Measurements from ENCODE around the gene ZNF485.
"Not testable (repeated sequence)": the region's sequence is repeated elsewhere in the genome, so short reads cannot be mapped to it uniquely, and the experiment has no call there.

DNA sequence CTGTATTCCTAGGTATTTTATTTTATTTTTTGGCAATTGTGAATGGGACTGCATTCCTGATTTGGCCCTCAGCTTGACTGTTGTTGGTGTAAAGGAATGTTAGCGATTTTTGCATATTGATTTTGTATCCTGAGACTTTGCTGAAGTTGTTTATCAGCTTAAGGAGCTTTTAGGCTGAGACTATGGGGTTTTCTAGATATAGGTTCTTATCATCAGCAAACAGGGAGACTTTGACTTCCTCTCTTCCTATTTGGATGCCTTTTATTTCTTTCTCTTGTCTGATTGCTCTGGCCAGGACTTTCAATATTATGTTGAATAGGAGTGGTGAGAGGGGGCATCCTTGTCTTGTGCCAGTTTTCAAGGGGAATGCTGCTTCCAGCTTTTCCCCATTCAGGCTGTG, 29.6 kb downstream of the ZNF485 start:
- TF ChIP-seq MAZ (IDR thresholded peaks at IDR 0.05; ENCODE audit: borderline replicate concordance, low read depth, low read length); SMC3 (IDR thresholded peaks at IDR 0.05); POLR2A (IDR thresholded peaks at IDR 0.05; ENCODE audit: low read length); JUNB (IDR thresholded peaks at IDR 0.05); HOXA7 (CRISPR knock-in tag; IDR thresholded peaks at IDR 0.05); RFX5 (IDR thresholded peaks at IDR 0.05); NR3C1 (IDR thresholded peaks at IDR 0.05); RAD21 (conservative IDR thresholded peaks at IDR 0.05 in 1 of 2, IDR thresholded peaks at IDR 0.05 in 1 of 2); KDM1A (IDR thresholded peaks at IDR 0.05; ENCODE audit: low read depth); ESRRA (IDR thresholded peaks at IDR 0.05; ENCODE audit: borderline replicate concordance, low read length): not testable (repeated sequence)
- TF ChIP-seq, protein P1, sequence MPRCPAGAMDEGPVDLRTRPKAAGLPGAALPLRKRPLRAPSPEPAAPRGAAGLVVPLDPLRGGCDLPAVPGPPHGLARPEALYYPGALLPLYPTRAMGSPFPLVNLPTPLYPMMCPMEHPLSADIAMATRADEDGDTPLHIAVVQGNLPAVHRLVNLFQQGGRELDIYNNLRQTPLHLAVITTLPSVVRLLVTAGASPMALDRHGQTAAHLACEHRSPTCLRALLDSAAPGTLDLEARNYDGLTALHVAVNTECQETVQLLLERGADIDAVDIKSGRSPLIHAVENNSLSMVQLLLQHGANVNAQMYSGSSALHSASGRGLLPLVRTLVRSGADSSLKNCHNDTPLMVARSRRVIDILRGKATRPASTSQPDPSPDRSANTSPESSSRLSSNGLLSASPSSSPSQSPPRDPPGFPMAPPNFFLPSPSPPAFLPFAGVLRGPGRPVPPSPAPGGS (IDR thresholded peaks at IDR 0.05): not testable (repeated sequence)
- TF ChIP-seq, protein P2, sequence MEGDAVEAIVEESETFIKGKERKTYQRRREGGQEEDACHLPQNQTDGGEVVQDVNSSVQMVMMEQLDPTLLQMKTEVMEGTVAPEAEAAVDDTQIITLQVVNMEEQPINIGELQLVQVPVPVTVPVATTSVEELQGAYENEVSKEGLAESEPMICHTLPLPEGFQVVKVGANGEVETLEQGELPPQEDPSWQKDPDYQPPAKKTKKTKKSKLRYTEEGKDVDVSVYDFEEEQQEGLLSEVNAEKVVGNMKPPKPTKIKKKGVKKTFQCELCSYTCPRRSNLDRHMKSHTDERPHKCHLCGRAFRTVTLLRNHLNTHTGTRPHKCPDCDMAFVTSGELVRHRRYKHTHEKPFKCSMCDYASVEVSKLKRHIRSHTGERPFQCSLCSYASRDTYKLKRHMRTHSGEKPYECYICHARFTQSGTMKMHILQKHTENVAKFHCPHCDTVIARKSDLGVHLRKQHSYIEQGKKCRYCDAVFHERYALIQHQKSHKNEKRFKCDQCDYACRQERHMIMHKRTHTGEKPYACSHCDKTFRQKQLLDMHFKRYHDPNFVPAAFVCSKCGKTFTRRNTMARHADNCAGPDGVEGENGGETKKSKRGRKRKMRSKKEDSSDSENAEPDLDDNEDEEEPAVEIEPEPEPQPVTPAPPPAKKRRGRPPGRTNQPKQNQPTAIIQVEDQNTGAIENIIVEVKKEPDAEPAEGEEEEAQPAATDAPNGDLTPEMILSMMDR (IDR thresholded peaks at IDR 0.05): not testable (repeated sequence)

Measured in A549 (cell line).